D341Med (cell line): ENCODE data around the gene METAP1D.

Experiments used
- DNase-seq: peaks from one replicate; pipeline ENCODE4 v3.0.0; 2012; ENCODE audit warnings: low spot score

METAP1D gene

DNA sequence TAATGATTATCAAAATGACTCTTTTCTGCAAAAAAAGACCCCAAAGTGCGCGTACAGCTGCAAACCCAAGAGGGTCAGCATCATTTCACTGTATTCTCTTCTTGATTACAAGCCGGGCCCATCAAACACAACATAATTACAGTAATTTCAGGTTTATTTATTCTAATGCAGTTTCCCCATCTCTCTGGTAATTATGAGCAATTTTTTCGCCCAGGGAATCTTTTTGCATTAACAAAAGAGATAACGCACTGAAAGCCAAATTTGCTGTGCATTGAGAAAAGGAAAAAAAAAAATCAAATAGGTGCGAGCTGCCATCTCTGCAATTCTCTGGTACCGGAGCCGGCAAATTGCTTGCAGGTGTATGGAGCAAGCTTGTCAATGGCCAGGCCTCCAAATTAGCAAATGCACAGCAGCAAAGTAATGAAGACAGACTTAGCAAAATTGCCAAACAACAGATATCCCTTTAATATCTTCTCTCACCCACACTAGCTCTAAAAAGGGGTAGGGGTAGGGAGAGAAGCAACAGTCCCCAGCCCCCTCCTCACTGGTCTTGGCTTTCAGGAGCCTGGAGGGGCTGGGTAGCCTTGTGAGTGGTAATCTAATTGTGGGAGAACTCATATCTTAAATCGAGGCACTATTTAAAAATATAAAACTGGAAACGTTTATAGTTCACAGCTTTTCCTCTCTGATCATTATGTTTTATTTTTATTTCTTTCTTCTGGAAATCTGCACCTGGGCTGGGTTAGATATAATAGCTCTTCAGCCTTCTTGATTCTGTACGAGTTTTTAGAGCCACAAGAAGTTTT is 92.2 kb downstream of the METAP1D start:
- no peak for DNase-seq

DNA sequence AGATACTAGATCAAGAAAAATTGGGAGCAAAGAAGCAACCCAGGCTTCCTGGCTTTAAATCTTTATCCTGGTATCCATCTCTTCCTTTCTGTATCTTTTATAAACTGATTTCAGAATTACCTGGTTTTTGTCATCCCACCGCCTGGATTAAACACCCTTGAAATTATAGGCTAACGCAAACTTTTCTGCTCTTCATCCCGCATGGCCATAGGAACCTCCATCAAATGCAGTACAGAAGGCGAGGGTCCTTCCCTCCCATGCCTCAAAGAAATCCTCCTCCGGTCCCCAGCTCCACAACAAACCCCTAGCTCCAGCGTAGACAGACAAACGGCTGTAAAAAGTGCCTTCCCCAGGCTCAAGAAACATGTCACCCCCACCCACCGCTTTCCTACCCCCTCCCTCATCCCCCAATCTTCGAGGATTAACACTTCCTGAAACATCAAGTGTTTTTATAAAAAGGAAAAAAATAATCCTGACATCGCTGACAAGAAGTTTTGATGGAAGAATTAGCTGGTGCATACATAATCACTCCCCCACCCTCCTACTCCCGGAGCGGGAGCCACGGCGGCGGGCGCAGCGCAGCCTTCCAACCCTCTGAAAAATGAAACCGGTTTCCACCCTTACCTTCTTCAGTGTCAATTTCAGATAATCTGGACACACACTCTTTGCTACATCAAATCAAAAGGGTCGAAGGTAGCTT is 93.1 kb downstream of the METAP1D start:
- no peak for DNase-seq

GRCh38 chr2:172093416-172094293 is 93.9 kb downstream of the METAP1D start:
- no peak for DNase-seq

- peak; percentile 60 for DNase-seq
These were observed 94.8 kb downstream of the METAP1D start for GRCh38 chr2:172094294-172095145.

DNA sequence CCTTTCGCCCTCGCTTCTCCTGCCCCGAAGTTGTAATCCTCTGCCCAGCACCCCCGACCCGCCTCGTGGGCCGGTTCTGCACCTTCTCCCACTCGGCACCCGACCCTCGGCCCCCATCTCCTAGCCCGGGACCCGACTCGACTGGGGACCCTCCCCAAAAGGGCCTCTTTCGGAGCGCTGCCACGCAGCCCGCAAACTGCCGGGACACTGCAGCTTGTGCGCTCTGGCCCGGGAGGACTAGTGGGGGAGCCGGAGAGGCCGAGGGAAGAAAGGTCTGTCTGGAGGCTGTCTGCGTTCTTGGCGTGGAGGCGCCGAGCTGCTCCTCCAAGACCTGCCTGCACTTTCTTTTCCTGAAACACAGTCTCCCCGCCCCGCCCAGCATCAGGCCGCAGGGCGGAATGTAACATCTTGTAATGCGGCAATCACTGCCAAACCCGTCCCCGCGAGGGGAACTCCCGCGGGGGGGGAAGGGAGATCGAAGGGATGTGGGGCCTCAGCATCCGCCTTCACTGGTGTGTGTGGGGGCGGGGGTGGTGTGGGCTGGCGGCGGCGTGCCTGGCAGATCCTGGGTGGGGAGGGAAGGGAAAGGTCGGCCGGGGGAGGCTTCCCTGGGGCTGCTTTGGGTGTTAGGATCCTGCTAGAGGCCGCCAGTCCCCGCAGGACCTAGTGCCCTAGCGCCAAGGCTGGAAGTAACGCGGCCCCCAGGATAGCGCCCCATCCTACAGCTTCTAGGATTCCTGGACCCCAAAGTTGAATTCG is 95.6 kb downstream of the METAP1D start:
- DNase-seq: peak; percentile 66

DNA sequence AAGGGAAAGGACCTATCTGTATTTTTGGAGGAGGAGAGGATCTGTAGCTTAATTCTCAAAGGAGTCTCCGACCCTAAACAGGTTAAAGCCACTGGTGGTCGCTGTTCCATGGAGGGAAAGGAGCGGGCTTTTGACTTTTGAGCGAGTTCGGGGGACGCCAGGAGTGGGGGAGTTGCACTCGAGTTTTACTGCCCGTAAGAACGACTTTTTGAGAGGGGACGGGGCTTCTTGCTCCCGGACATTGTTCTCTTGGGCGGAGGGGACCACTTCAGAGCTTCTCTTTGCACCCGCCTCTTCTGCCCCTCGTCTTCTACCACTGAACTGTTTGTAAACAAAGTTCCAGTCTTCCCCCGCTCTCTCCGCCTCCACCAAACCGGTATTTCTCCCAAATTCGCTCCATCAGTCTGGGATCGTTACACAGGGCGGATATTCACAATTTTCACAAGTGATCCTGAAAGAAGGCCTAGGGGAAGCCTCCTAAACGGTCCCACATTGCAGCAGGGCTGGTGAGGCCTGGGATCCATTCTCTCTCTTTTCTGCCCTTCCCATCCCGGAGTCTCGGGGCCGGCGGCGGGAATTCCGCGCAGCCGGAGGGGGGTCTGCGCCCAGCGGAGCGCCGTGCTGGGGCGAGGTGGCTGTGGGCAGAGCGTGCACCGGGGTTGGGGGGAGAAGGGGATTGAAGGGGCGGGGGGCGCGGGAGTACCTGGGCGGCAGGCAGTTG is 96.3 kb downstream of the METAP1D start:
- no peak for DNase-seq

DNA sequence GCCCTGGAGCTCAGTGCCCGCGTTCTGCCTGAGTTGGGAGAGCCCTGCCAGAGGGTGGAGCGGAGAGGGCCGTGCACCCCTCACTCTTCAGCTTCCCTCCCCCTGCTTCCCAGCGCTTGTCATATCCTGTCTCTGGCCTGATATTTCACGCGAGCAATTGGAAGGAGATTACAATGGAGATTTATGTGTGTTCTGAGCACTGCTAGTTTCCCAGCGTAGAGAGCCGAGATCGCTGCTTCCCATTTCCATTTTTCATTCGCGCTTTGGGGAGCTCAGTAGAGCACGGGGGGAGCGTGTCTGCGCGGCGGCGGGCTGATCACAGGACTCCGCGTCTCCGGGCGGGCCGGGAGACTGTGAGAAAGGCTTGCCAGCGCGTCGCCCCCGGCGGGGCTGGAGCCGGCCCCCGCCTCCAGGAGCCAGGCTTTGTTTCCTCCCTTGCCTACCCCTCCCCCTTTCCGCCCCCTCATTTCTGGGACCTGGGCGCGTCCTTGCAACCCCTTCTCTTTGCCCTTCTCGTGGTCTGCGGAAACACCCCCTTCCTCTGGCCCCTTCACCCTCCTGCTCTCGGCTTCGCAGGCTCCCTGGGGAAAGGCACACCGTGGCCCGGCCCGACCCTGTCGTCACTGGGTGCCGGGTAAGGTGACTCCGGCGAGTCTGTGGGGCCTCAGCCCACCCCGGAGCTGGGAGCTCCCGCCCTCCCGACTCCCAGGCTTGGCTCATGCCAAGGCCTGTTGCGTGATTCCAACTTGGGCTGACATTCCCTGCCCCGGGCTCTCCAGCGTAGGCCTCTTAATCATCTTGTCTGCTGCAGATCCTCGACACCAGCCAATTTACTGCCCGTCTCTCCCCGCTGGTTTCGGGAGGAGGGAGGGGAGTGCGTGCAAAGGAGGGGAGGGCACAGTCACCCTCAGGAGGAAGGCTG is 97.1 kb downstream of the METAP1D start:
- DNase-seq: peak; percentile 64

- DNase-seq: peak; percentile 69
These were observed 97.9 kb downstream of the METAP1D start for GRCh38 chr2:172097557-172098131.

GRCh38 chr2:172098287-172098649 is 98.5 kb downstream of the METAP1D start:
- DNase-seq: no peak

DNA sequence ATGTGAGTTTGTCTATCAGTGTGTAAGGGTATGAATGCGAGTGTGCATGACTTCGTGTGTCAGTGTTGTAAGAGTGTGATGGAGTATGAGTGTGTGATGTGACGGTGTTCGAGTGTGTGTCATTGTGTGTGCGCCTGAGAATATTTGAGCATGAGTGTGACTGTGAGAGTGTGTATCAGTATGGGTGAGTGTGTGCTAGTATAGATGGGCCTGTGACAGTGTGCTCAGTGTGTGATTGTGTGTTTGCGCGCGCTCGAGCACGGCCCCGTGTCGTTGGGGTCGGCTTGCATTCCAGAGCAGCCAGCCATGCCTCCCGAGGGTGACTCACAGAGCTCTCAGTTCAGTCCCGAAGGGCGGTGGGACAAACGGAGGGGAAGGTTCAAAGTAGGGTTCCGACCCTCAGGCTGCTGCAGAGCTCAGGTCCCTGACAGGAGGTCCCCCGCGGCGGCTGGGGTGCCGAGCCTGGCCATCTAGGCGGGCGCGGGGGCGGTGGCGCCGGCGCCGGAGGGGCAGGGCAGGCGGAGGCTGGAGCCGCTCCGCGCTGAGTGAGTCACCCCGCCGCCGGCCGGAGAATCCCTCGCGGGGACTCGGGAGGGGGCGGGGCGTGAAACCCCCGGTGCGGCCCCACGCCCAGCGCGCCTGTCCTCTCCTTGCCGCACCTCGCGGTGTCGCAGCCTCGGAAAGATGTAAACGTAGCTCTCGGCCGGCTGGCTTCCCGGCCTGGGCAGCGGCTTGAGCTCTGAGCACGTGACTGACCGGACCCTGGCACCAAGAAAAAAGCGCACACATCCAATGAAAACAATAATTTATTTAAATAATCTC is 99.1 kb downstream of the METAP1D start:
- no peak for DNase-seq

GRCh38 chr2:172099472-172100079 is 99.8 kb downstream of the METAP1D start:
- no peak for DNase-seq

- no peak for DNase-seq
These were observed 100.6 kb downstream of the METAP1D start for GRCh38 chr2:172100080-172100934.

DNA sequence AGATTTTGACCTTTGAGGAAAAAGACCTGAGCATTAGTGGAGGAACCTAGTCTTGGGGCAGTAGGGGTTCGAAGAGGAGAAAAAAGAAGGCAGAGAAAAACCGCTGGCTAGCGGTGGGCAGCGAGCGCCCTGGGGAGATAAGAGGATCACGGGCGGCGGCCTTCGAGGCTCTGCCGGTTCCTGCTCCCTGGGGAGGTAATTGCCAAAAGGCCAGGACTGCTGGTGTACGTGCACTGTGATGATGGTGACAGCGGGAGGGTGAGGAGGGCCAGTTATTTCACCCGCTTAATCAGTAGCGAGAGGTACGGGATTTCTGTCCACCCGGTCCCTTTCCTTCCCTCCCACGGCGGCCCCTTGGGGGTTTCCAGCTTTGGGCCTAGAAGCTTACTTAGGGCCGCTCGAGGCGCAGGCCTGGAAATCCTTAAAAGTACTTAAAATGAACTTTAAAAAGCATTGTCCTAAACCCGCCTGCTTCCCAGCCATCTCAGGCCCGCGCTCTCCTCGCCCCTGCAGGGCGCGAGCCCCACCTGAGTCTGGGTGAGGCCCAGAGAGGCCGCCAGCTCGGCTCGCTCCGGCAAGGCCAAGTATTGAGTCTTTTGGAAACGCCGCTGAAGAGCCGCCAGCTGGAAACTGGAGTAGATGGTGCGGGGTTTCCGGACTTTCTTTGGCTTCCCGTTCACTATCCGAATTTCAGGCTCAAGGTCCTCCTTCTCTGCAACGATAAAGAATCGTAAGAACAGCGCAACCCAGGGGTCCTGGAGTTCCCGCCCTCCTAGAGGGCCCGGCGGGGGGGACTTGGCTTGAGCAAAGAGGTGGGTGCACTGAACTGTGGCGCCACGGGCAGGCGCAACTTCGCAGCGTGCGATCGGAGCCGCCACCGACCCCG is 101.4 kb downstream of the METAP1D start:
- DNase-seq: no peak

- peak; percentile 56 for DNase-seq
These were observed 102.2 kb downstream of the METAP1D start for GRCh38 chr2:172101821-172102390.
